KOPT-K1 (cell line): ENCODE measurements around the gene ZNF320.
"Not testable (repeated sequence)": the region's sequence is repeated elsewhere in the genome, so short reads cannot be mapped to it uniquely, and the experiment has no call there.

ENCODE experiments used
- H3K27ac ChIP-seq: fragments of 200-600 bp; sonication (generic); 2 replicates; pipeline ENCODE4 v1.5.1; 2016; ENCODE audit warnings: antibody characterized with exemption, mild to moderate bottlenecking, low read depth, low read length; ENCODE audit not compliant: poor library complexity, severe bottlenecking
- H3K36me3 ChIP-seq: fragments of 200-600 bp; sonication (generic); 2 replicates; pipeline ENCODE4 v1.5.1; 2017; ENCODE audit warnings: antibody characterized with exemption, mild to moderate bottlenecking, low read length, moderate library complexity; ENCODE audit not compliant: insufficient read depth
- H3K9me3 ChIP-seq: fragments of 200-600 bp; sonication (generic); 2 replicates; pipeline ENCODE4 v1.5.1; 2017; ENCODE audit warnings: antibody characterized with exemption, low read length, mild to moderate bottlenecking; ENCODE audit not compliant: insufficient read depth, poor library complexity, severe bottlenecking

ZNF320 gene

GRCh38 chr19:52897138-52897935 lies at the start of gene ZNF320:
TSS of gene ZNF320 (minus strand) at chr19:52897635. CDS start at chr19:52890255, 7,380 bp downstream.
- Histone ChIP-seq H3K27ac (peak within 1 kb of the TSS; percentile 79), H3K9me3 (no peaks in the 10 kb centered on the region), H3K36me3 (peaks cover 30% of the 10 kb centered on the region)

GRCh38 chr19:52946322-52947310 lies 49.2 kb upstream of the ZNF320 start:
- H3K9me3 ChIP-seq = peaks cover 54% of the 10 kb centered on the region
- H3K36me3 ChIP-seq = peaks cover 32% of the 10 kb centered on the region
- H3K27ac ChIP-seq = no peak overlapping the region

GRCh38 chr19:52945652-52946321 lies 48.4 kb upstream of the ZNF320 start:
- Histone ChIP-seq H3K27ac (no peak overlapping the region), H3K36me3 (peaks cover 24% of the 10 kb centered on the region), H3K9me3 (peaks cover 46% of the 10 kb centered on the region)

- H3K27ac ChIP-seq = not testable (repeated sequence)
These were observed 47.5 kb upstream of the ZNF320 start for GRCh38 chr19:52944703-52945493.

GRCh38 chr19:52943884-52944643 lies 46.6 kb upstream of the ZNF320 start:
- H3K27ac ChIP-seq = no peak overlapping the region
- peaks cover 29% of the 10 kb centered on the region for H3K9me3 ChIP-seq
- H3K36me3 ChIP-seq = peaks cover 7% of the 10 kb centered on the region

More at GRCh38 chr19:52944703-52945493, 47.5 kb upstream of the ZNF320 start:
- peaks cover 37% of the 10 kb centered on the region for H3K9me3 ChIP-seq
- peaks cover 15% of the 10 kb centered on the region for H3K36me3 ChIP-seq

- H3K9me3 ChIP-seq = peaks cover 21% of the 10 kb centered on the region
- peaks cover 3% of the 10 kb centered on the region; the same call in 1 of the 2 replicates for H3K36me3 ChIP-seq
- H3K27ac ChIP-seq = peak overlapping the region; percentile 79
These were observed 45.9 kb upstream of the ZNF320 start for GRCh38 chr19:52943134-52943883.

GRCh38 chr19:52942386-52943133 lies 45.1 kb upstream of the ZNF320 start:
- Histone ChIP-seq H3K36me3 (no peaks in the 10 kb centered on the region; the same call in 1 of the 2 replicates), H3K27ac (peak overlapping the region; percentile 79), H3K9me3 (peaks cover 14% of the 10 kb centered on the region)

GRCh38 chr19:52941941-52942385 lies 44.5 kb upstream of the ZNF320 start:
- Histone ChIP-seq H3K27ac (peak overlapping the region; percentile 79), H3K9me3 (peaks cover 8% of the 10 kb centered on the region), H3K36me3 (peaks cover 6% of the 10 kb centered on the region; the same call in 1 of the 2 replicates)

GRCh38 chr19:52941523-52941922 lies 44.1 kb upstream of the ZNF320 start:
- H3K9me3 ChIP-seq = not testable (repeated sequence)
- Histone ChIP-seq H3K36me3 (peaks cover 10% of the 10 kb centered on the region; the same call in 1 of the 2 replicates), H3K27ac (peak overlapping the region; percentile 79)

GRCh38 chr19:52940905-52941304 lies 43.5 kb upstream of the ZNF320 start:
- not testable (repeated sequence) for H3K27ac ChIP-seq, H3K9me3 ChIP-seq
- H3K36me3 ChIP-seq = peaks cover 16% of the 10 kb centered on the region; the same call in 1 of the 2 replicates

GRCh38 chr19:52938761-52939160 lies 41.3 kb upstream of the ZNF320 start:
- H3K36me3 ChIP-seq = peaks cover 33% of the 10 kb centered on the region; the same call in 1 of the 2 replicates
- H3K27ac ChIP-seq = no peak overlapping the region
- no peaks in the 10 kb centered on the region for H3K9me3 ChIP-seq

- no peak overlapping the region for H3K27ac ChIP-seq
- no peaks in the 10 kb centered on the region for H3K9me3 ChIP-seq
- peaks cover 33% of the 10 kb centered on the region; the same call in 1 of the 2 replicates for H3K36me3 ChIP-seq
These were observed 39.5 kb upstream of the ZNF320 start for GRCh38 chr19:52936954-52937325.
